ENCODE measurements around the gene KRT34.
A peak's percentile ranks its signal among the peaks of the same experiment; 100 is the strongest.
"Not testable (repeated sequence)": the region's sequence is repeated elsewhere in the genome, so short reads cannot be mapped to it uniquely, and the experiment has no call there.

KRT34 gene

GRCh38 chr17:41392278-41392677, 10.2 kb upstream of the KRT34 start:
- Mint-ChIP-seq H3K27me3 (peaks cover 1% of the 10 kb centered on the region), H3K36me3 (peaks cover 2% of the 10 kb centered on the region), H3K9me3 (no peaks in the 10 kb centered on the region), H3K4me3 (no peak overlapping the region), H3K4me1 (peaks cover 3% of the 10 kb centered on the region), H3K27ac (no peak overlapping the region)

DNA sequence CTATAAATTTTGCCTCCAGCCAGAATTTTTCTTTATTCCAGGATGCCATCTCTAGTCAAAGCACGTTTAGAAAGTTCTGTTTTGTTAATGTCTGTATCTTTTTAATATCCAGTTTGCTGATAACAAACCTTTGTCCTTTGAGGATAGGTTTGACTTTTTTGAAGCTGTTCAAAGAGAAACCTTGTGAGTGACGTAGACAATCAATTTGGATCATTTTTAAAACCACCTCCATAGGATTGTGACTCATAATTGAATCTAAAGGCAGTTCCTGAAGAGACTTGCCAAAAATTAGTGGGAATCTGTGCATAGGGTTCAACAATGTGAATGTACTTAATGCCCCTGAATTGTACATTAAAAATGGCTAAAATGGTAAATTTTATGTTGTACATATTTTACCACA, 9.4 kb upstream of the KRT34 start:
- Mint-ChIP-seq H3K4me3 (no peak overlapping the region), H3K27me3 (peaks cover 3% of the 10 kb centered on the region), H3K4me1 (peaks cover 3% of the 10 kb centered on the region), H3K27ac (no peak overlapping the region), H3K36me3 (peaks cover 4% of the 10 kb centered on the region), H3K9me3 (peaks cover 4% of the 10 kb centered on the region)

- H3K4me3 Mint-ChIP-seq, result no peak overlapping the region
- H3K36me3 Mint-ChIP-seq, result peaks cover 5% of the 10 kb centered on the region
Measured at GRCh38 chr17:41390411-41390938, 8.4 kb upstream of the KRT34 start.

DNA sequence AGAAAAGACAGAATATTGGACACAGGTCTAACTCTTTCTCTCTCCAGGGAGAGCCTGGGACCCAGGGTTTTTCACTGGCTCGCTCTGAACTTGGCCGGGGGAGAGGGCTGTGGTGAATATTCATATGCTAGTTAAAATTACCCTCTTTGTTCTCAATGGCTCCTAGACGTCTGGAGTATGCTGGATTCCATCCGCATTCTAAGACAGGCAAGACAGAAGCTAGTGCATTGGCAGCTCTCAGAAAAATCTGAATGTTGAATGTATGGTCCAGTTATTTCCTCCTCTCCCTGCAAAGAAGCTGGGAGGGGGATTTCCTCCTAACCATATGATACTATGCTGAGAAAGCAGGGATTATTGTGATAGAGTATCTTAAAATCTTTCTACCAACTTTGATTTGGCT, 5.6 kb upstream of the KRT34 start:
- Mint-ChIP-seq H3K4me3 (no peak overlapping the region), H3K4me1 (no peaks in the 10 kb centered on the region), H3K27me3 (peaks cover 3% of the 10 kb centered on the region), H3K9me3 (peaks cover 7% of the 10 kb centered on the region), H3K27ac (no peak overlapping the region), H3K36me3 (peaks cover 5% of the 10 kb centered on the region)

More at GRCh38 chr17:41390411-41390938, 8.4 kb upstream of the KRT34 start:
- H3K4me1 Mint-ChIP-seq, result no peaks in the 10 kb centered on the region
- peaks cover 4% of the 10 kb centered on the region for H3K27me3 Mint-ChIP-seq
- peaks cover 7% of the 10 kb centered on the region for H3K9me3 Mint-ChIP-seq
- H3K27ac Mint-ChIP-seq, result no peak overlapping the region

DNA sequence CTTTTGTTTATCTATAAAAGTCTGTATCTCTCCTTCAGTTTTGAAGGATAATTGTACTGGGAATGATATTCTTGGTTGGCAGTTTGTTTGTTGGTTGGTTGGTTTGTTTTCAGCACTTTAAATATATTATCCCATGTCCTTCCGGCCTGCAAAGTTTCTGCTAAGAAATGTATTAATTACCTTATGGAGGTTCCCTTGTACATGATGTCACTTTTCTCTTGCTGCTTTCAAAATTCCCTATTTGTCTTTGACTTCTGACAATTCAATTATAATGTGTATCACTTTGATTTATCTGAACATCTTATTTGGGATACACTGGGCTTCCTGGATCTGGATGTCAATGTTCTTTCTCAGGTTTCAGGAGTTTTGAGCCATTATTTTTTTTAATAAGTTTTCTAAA, 4.1 kb upstream of the KRT34 start:
- no peaks in the 10 kb centered on the region for H3K4me1 Mint-ChIP-seq
- peaks cover 7% of the 10 kb centered on the region for H3K9me3 Mint-ChIP-seq
- peaks cover 5% of the 10 kb centered on the region for H3K36me3 Mint-ChIP-seq
- peaks cover 3% of the 10 kb centered on the region for H3K27me3 Mint-ChIP-seq
- H3K27ac Mint-ChIP-seq, result peak overlapping the region; percentile 17
- no peak overlapping the region for H3K4me3 Mint-ChIP-seq

- Mint-ChIP-seq H3K4me1 (peaks cover 3% of the 10 kb centered on the region), H3K27ac (no peak overlapping the region), H3K9me3 (peaks cover 7% of the 10 kb centered on the region), H3K36me3 (peaks cover 5% of the 10 kb centered on the region), H3K27me3 (peaks cover 3% of the 10 kb centered on the region), H3K4me3 (no peak overlapping the region)
Measured at GRCh38 chr17:41383690-41384089, 1.6 kb upstream of the KRT34 start.

- H3K27ac Mint-ChIP-seq, result no peak overlapping the region
- peaks cover 7% of the 10 kb centered on the region for H3K9me3 Mint-ChIP-seq
- peaks cover 3% of the 10 kb centered on the region for H3K27me3 Mint-ChIP-seq
- H3K4me3 Mint-ChIP-seq, result no peak overlapping the region
- peaks cover 16% of the 10 kb centered on the region for H3K4me1 Mint-ChIP-seq
- peaks cover 5% of the 10 kb centered on the region for H3K36me3 Mint-ChIP-seq
Measured at GRCh38 chr17:41382394-41382793, 288 bp upstream of the KRT34 start.

DNA sequence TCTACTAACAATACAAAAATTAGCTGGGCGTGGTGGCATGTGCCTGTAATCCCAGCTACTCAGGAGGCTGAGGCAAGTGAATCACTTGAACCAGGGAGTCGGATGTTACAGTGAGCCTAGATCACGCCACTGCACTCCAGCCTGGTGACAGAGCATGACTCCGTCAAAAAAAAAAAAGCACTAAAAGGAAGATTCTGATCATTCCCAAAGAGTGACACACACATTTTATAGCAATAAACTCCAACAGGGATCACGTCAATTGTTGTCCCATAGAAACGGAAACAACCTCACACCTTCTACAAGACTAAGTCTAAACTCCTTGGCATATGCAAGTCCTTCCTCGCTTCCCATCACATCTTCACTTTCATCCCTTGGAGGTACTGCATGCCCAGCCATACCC, 2.0 kb downstream of the KRT34 start:
- not testable (repeated sequence) for H3K27me3 Mint-ChIP-seq, H3K9me3 Mint-ChIP-seq, H3K27ac Mint-ChIP-seq, H3K36me3 Mint-ChIP-seq, H3K4me3 Mint-ChIP-seq
- H3K4me1 Mint-ChIP-seq, result peaks cover 23% of the 10 kb centered on the region

DNA sequence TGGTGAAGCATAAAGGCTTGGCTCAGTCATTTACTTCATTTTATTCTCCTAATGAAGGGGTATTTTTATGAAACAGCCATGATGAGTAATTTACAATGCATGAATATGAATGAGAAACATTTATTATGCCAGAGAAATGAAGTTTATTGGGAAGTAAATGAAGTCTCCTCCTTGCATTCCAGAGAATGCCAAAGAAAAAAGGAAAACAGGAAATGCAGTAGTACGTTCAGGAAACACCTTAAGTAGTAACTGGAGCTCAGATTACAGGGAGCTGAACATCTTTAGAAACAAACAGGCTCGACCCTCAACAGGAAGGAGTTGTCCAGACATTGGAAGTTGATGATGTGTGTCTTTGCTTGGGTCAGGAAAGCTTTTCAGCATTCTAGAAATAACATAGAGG, 4.6 kb downstream of the KRT34 start:
- peaks cover 2% of the 10 kb centered on the region for H3K36me3 Mint-ChIP-seq
- H3K27me3 Mint-ChIP-seq, result no peaks in the 10 kb centered on the region
- H3K9me3 Mint-ChIP-seq, result peaks cover 6% of the 10 kb centered on the region
- H3K27ac Mint-ChIP-seq, result no peak overlapping the region
- peaks cover 23% of the 10 kb centered on the region for H3K4me1 Mint-ChIP-seq
- H3K4me3 Mint-ChIP-seq, result no peak overlapping the region

DNA sequence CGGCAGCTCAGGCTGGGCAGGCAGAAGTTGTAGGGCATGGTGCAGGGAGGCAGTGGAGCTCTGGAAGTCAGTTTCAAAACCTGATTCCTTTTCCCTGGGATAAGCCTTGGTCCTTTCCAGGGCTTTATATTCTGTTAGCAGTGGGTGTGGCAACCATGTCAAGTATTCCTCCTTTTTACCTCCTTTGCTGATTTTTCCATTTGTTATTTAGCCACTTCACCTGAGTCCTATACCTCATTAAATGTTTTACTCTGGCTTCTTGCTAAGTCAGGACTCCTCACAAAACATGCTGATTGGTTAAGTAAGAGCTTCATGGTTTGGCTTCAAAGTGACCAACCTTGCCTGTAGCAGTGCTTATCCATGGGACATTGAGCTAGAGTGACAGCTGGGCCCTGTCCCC, 12.4 kb downstream of the KRT34 start, which contains the start of gene KRT33B:
TSS of gene KRT33B (minus strand) at position 101 of the 400 bp plus-strand sequence. CDS start at position 38, 63 bp downstream.
- Mint-ChIP-seq H3K4me3 (no peak within 1 kb of the TSS), H3K36me3 (no peaks in the 10 kb centered on the region), H3K27ac (no peak within 1 kb of the TSS), H3K27me3 (no peaks in the 10 kb centered on the region), H3K4me1 (peaks cover 13% of the 10 kb centered on the region), H3K9me3 (peaks cover 6% of the 10 kb centered on the region)

GRCh38 chr17:41369023-41369422, 13.1 kb downstream of the KRT34 start:
- Mint-ChIP-seq H3K27ac (no peak overlapping the region), H3K36me3 (no peaks in the 10 kb centered on the region), H3K27me3 (no peaks in the 10 kb centered on the region)

GRCh38 chr17:41367426-41368075, 14.6 kb downstream of the KRT34 start:
- no peaks in the 10 kb centered on the region for H3K27me3 Mint-ChIP-seq
- peaks cover 20% of the 10 kb centered on the region for H3K4me1 Mint-ChIP-seq
- H3K4me3 Mint-ChIP-seq, result no peak overlapping the region
- H3K36me3 Mint-ChIP-seq, result no peaks in the 10 kb centered on the region
- H3K27ac Mint-ChIP-seq, result no peak overlapping the region
- H3K9me3 Mint-ChIP-seq, result no peaks in the 10 kb centered on the region

More at GRCh38 chr17:41369023-41369422, 13.1 kb downstream of the KRT34 start:
- Mint-ChIP-seq H3K4me1 (peaks cover 16% of the 10 kb centered on the region), H3K4me3 (no peak overlapping the region), H3K9me3 (no peaks in the 10 kb centered on the region)

DNA sequence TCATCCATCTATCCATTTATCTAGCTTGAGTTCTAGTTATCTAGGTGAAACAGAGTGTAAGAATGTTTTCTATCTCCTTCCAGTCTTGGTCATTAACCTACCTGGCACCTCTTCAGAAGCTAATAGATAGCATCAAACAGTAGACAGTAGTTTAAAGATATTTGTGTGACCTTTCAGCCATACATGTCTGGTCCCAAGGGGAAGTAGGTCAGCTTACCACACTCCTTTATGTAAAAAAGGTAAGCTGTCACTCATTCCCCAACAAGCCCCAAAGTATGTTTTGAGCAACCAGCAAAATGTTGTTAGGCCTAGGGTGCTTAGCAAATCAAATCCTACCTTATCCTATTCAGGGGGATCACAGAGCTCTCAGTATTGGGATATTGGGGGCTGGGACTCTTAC, 16.0 kb downstream of the KRT34 start:
- no peak overlapping the region for H3K4me3 Mint-ChIP-seq

DNA sequence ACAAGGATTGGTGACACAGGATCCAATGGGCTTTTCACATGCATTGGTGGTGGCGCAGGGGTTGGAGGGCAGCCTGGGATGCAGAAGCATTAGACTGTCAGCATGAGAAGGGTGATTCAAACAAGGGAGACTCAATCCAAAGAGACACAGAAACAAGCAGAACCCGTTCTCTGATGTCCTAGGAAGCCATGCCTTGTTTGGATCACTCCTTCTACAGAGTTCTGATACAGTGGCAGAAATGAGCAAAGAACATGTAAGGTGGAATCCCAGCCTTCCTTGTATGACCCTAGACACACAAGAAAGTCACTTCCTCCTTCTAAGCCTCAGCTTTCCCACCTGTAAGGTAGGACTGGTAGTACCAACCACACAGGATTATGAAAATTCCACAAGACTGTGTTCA, 18.2 kb downstream of the KRT34 start:
- no peak overlapping the region for H3K27ac Mint-ChIP-seq
- H3K4me1 Mint-ChIP-seq, result peaks cover 11% of the 10 kb centered on the region
- H3K36me3 Mint-ChIP-seq, result no peaks in the 10 kb centered on the region
- no peaks in the 10 kb centered on the region for H3K9me3 Mint-ChIP-seq
- no peaks in the 10 kb centered on the region for H3K27me3 Mint-ChIP-seq
- no peak overlapping the region for H3K4me3 Mint-ChIP-seq

More for the DNA sequence above, 16.0 kb downstream of the KRT34 start:
- Mint-ChIP-seq H3K36me3 (no peaks in the 10 kb centered on the region), H3K27me3 (no peaks in the 10 kb centered on the region), H3K9me3 (no peaks in the 10 kb centered on the region), H3K4me1 (peaks cover 18% of the 10 kb centered on the region), H3K27ac (no peak overlapping the region)

DNA sequence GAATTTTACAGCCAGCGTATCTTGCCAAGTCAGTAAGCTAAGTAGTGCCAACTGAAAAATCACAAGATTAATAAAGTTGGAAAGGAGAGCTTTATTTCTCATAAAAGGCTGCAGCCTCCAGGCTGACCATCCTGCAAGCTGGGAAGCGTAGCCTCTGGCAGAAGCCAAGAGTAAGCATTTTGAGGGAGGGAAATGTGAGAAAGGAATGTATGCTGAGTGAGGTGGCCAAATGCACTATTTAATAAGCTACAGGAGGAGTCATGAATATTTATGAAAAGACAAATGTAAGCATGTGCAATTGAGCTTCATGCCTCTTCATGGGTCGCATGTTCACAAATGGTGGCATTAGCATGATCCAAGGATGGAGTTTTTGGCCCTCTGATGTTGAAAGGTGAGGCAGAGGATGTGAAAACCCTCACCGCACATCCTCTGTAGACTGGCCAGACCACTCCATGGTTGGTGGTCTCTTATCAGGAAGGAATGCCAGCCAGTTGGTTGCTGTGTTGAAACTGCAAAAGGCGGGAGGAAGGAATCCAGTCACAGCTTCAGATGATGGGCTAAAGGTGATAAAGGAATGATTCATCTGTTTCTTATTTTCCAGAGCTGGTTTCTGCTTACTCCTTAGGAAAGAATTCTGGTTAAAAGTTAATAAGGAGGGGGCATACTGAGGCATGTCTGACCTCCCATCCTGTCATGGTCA, 21.7 kb downstream of the KRT34 start:
- no peak overlapping the region for H3K27ac Mint-ChIP-seq
- H3K36me3 Mint-ChIP-seq, result peaks cover 2% of the 10 kb centered on the region
- H3K4me1 Mint-ChIP-seq, result peaks cover 7% of the 10 kb centered on the region
- no peaks in the 10 kb centered on the region for H3K27me3 Mint-ChIP-seq
- H3K4me3 Mint-ChIP-seq, result no peak overlapping the region
- peaks cover 4% of the 10 kb centered on the region for H3K9me3 Mint-ChIP-seq

DNA sequence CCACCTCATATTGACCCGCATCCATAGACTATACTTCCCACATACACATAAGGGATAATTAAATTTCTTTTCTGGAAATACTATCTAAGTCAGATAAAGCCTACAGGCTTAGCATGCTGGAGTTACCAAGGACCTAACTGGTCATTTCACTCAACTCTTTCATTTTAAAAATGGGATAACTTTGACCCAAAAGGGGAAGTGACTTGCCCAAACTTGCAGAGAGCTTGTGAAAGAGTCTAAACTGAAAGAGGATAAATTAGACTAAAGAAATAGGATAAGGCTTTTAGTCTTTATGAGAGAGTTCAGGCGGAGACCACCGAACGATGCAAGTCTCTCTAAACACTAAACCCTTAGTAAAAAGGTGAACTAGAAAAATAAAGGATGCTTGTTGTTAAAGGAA, 27.6 kb downstream of the KRT34 start:
- Mint-ChIP-seq H3K9me3 (peaks cover 4% of the 10 kb centered on the region), H3K27me3 (no peaks in the 10 kb centered on the region), H3K4me3 (no peak overlapping the region), H3K36me3 (peaks cover 2% of the 10 kb centered on the region), H3K4me1 (peaks cover 12% of the 10 kb centered on the region), H3K27ac (no peak overlapping the region)

Data from activated naive CD4-positive, alpha-beta T cell treated with anti-CD3 and anti-CD28 coated beads, Interleukin-2, amount 50 U/mL, for 24 hours (primary cell).